Mucosa of rectum (tissue), 2 donors: ENCODE measurements around the gene CD48.
A peak's percentile ranks its signal among the peaks of the same experiment; 100 is the strongest.

Experiments used
- H3K27ac ChIP-seq, 2 donors: one replicate each; pipeline ENCODE4 v1.7.0; 2013; ENCODE audit warnings: inconsistent platforms in 2 of 2, low read depth in 2 of 2, low read length in 2 of 2
- H3K27me3 ChIP-seq, 2 donors: one replicate each; pipeline ENCODE4 v1.7.0; 2013; ENCODE audit warnings: low read length in 2 of 2; ENCODE audit not compliant: control insufficient read depth in 2 of 2, insufficient read depth in 2 of 2
- H3K36me3 ChIP-seq, 2 donors: one replicate each; pipeline ENCODE4 v1.7.0; 2013; ENCODE audit warnings: low read length in 2 of 2; ENCODE audit not compliant: control insufficient read depth in 2 of 2, insufficient read depth in 2 of 2
- H3K4me1 ChIP-seq, 2 donors: one replicate each; pipeline ENCODE4 v1.7.0; 2013; ENCODE audit warnings: low read length in 2 of 2, mild to moderate bottlenecking in 1 of 2; ENCODE audit not compliant: control insufficient read depth in 2 of 2, insufficient read depth in 2 of 2
- H3K4me3 ChIP-seq, 2 donors: one replicate each; pipeline ENCODE4 v1.7.0; 2013; ENCODE audit warnings: low read length in 2 of 2
- H3K9ac ChIP-seq, 2 donors: one replicate each; pipeline ENCODE4 v1.7.0; 2013; ENCODE audit warnings: low read length in 2 of 2, low read depth in 1 of 2, mild to moderate bottlenecking in 1 of 2
- H3K9me3 ChIP-seq, 2 donors: one replicate each; pipeline ENCODE4 v1.7.0; 2013; ENCODE audit warnings: low read length in 2 of 2; ENCODE audit not compliant: control insufficient read depth in 2 of 2
- donor health status: healthy.
- donor health status: Normal muscosa, but diverticular disease.

Gene CD48

DNA sequence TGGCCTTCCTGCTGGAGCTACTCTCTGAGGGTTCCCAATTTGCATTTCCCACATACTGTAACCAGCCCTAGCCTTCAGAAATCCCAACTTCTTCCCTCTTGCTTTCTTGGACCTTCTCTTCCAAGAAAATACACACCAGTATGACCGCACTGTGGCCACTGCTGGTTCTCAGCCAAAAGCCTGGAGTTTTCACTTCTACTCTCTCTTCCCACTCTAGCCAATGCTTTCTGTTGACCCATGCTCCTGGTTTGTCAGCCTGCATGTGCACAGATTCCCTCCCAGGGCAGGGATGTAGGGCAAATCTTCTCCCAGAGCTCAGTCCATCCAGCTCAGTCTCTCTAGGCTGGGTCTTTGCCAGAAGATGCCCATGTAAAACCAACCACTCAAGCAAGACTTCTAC lies 65.4 kb downstream of the CD48 start:
- Histone ChIP-seq H3K27ac (peak overlapping the region; percentile 9 to 62), H3K36me3 (no peaks in the 10 kb centered on the region), H3K4me1 (peaks cover 0 to 4% of the 10 kb centered on the region in 2 donors), H3K4me3 (peak overlapping the region; percentile 44 to 72), H3K27me3 (no peaks in the 10 kb centered on the region), H3K9ac (peak overlapping the region; percentile 21 to 48), H3K9me3 (no peaks in the 10 kb centered on the region)

- peak overlapping the region; percentile 44 to 72 for H3K4me3 ChIP-seq
- no peaks in the 10 kb centered on the region for H3K27me3 ChIP-seq
- H3K9me3 ChIP-seq = no peaks in the 10 kb centered on the region
- H3K27ac ChIP-seq = peak overlapping the region; percentile 9 to 62
- peaks cover 0 to 4% of the 10 kb centered on the region in 2 donors for H3K4me1 ChIP-seq
- peak overlapping the region; percentile 21 to 49 for H3K9ac ChIP-seq
- no peaks in the 10 kb centered on the region for H3K36me3 ChIP-seq
Observed at GRCh38 chr1:160645386-160646130, 66.1 kb downstream of the CD48 start.

GRCh38 chr1:160644399-160644798 lies 67.2 kb downstream of the CD48 start:
- H3K36me3 ChIP-seq = no peaks in the 10 kb centered on the region
- peak overlapping the region in 1 of 2 donors; percentile 62 for H3K27ac ChIP-seq
- no peaks in the 10 kb centered on the region for H3K9me3 ChIP-seq
- H3K4me3 ChIP-seq = peak overlapping the region in 1 of 2 donors; percentile 72
- no peak overlapping the region for H3K9ac ChIP-seq
- no peaks in the 10 kb centered on the region for H3K27me3 ChIP-seq
- H3K4me1 ChIP-seq = peaks cover 0 to 4% of the 10 kb centered on the region in 2 donors

DNA sequence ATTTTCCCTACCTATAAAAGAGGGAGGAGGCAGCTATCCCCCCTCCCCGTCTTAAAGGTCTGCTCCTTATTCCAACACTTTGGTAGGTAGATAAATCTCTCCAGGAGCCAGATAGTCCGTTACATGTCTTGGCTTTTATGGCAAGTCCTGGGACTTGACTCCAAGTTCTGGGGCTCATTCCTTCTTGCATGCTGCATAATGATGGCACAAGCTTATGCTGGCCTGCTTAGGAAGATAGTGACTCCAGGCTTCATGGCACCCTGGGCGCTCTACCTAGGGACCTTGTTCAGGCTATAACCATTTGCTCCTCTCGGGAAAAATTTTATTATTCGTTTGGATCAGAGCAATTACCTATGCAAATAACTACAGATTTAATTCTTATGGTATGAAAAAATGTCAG lies 68.5 kb downstream of the CD48 start:
- Histone ChIP-seq H3K27me3 (no peaks in the 10 kb centered on the region), H3K9ac (no peak overlapping the region), H3K9me3 (no peaks in the 10 kb centered on the region), H3K4me1 (peaks cover 0 to 7% of the 10 kb centered on the region in 2 donors), H3K4me3 (no peak overlapping the region), H3K36me3 (no peaks in the 10 kb centered on the region), H3K27ac (no peak overlapping the region)

DNA sequence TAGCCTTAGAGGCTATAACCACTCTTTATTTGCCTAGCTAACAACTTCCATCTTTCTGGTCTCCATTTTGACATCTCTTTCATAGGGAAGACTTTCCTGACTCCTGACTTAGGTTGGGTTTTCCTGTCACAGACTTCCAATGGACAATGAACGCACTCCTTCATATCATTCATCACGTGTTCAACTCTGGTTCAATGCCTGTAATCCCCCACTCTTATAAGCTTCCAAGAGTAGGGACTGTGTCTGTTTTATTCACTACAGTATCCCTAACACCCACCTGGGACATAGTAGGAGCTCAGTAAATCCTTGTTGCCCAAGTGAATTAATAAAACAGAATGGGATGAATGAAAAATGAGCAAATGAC lies 69.4 kb downstream of the CD48 start:
- peaks cover 0 to 5% of the 10 kb centered on the region in 2 donors for H3K4me1 ChIP-seq
- peak overlapping the region in 1 of 2 donors; percentile 38 for H3K27ac ChIP-seq
- H3K36me3 ChIP-seq = no peaks in the 10 kb centered on the region
- H3K4me3 ChIP-seq = peak overlapping the region in 1 of 2 donors; percentile 37
- no peaks in the 10 kb centered on the region for H3K27me3 ChIP-seq
- H3K9ac ChIP-seq = peak overlapping the region in 1 of 2 donors; percentile 6
- H3K9me3 ChIP-seq = no peaks in the 10 kb centered on the region

DNA sequence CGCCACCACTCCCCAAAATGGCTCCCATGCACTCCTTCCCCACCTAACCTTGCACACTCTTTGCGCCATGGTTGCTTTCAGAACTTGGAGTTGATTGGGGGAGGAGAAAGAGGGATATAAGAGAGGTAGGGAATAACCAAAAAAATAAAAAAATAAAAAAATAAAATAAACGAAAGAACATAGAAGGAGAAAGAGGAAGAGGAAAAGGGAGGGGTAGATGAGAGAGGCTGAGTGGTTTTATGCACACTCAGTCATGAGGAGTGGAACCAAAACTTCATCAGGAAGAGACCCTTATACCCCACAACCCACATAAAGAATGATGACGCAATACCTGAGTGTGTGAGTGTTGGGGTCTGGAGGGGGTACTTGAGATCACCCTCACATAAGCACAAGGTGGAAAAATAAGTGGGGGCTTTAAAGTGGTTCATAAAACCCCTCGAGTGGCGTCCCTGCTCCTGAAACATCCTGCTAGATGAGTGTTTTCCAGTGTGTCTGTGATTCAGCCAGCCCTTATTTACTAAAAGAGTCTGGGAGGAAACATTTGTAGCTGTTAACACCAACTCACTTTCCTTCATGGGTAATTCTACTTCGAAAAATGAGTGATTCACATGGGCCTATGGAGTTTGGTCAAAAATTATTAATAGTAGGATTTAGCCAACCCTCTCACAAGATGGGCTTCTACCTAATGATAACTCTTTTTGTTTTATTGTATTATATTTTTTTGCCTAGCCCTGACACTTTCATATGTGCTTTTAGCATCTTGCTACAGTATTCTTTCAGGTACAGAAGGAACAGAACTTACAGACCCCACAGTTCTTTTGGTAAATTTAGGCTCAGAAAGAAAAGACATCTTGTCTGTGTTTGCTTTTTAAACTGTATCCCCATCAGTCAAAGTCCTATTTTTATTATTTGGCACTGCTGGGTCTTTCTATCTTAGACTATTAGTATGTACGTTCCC lies 70.0 kb downstream of the CD48 start:
- H3K4me1 ChIP-seq = peaks cover 0 to 7% of the 10 kb centered on the region in 2 donors
- peak overlapping the region; percentile 12 to 38 for H3K27ac ChIP-seq
- peak overlapping the region in 1 of 2 donors; percentile 24 for H3K9ac ChIP-seq
- peak overlapping the region in 1 of 2 donors; percentile 26 for H3K4me3 ChIP-seq
- H3K9me3 ChIP-seq = no peaks in the 10 kb centered on the region
- no peaks in the 10 kb centered on the region for H3K27me3 ChIP-seq
- no peaks in the 10 kb centered on the region for H3K36me3 ChIP-seq

GRCh38 chr1:160640359-160641123 lies 71.1 kb downstream of the CD48 start:
- no peaks in the 10 kb centered on the region for H3K36me3 ChIP-seq
- H3K9ac ChIP-seq = no peak overlapping the region
- peaks cover 0 to 7% of the 10 kb centered on the region in 2 donors for H3K4me1 ChIP-seq
- H3K4me3 ChIP-seq = no peak overlapping the region
- H3K9me3 ChIP-seq = no peaks in the 10 kb centered on the region
- no peaks in the 10 kb centered on the region for H3K27me3 ChIP-seq
- H3K27ac ChIP-seq = peak overlapping the region; percentile 13 to 21

- no peak overlapping the region for H3K27ac ChIP-seq
Observed at GRCh38 chr1:160639652-160640051, 72.0 kb downstream of the CD48 start.

DNA sequence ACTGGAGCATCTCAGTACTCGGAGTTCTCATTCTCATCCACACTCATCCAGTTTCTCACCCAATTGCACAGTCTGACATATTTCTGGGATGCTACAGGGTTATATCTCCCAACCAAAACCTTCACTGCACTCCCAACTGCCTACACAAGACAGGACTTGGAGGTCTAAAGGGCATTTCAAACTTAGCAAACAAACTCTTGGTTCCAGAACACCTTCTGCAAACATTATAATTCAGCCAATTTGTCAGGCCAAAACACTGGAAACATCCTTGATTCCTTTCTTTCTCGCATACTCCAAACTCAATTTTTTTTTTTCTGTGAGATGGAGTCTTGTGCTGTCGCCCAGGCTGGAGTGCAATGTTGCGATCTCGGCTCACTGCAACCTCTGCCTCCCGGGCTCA lies 72.7 kb downstream of the CD48 start:
- no peaks in the 10 kb centered on the region for H3K9me3 ChIP-seq
- H3K36me3 ChIP-seq = no peaks in the 10 kb centered on the region
- H3K4me1 ChIP-seq = peaks cover 0 to 7% of the 10 kb centered on the region in 2 donors
- no peak overlapping the region for H3K4me3 ChIP-seq
- peak overlapping the region; percentile 29 to 57 for H3K27ac ChIP-seq
- H3K27me3 ChIP-seq = no peaks in the 10 kb centered on the region
- H3K9ac ChIP-seq = no peak overlapping the region

More at GRCh38 chr1:160639652-160640051, 72.0 kb downstream of the CD48 start:
- Histone ChIP-seq H3K4me1 (peaks cover 0 to 7% of the 10 kb centered on the region in 2 donors), H3K4me3 (no peak overlapping the region), H3K9me3 (no peaks in the 10 kb centered on the region), H3K9ac (no peak overlapping the region), H3K36me3 (no peaks in the 10 kb centered on the region), H3K27me3 (no peaks in the 10 kb centered on the region)
